Islet precursor cell (in vitro differentiated cells): ENCODE results near the gene AP3S2.
"Not testable (repeated sequence)": the region's sequence is repeated elsewhere in the genome, so short reads cannot be mapped to it uniquely, and the experiment has no call there.

ENCODE experiments used
- DNase-seq: peaks from one replicate; pipeline ENCODE4 v3.0.0-alpha.2; 2018

AP3S2 gene

DNA sequence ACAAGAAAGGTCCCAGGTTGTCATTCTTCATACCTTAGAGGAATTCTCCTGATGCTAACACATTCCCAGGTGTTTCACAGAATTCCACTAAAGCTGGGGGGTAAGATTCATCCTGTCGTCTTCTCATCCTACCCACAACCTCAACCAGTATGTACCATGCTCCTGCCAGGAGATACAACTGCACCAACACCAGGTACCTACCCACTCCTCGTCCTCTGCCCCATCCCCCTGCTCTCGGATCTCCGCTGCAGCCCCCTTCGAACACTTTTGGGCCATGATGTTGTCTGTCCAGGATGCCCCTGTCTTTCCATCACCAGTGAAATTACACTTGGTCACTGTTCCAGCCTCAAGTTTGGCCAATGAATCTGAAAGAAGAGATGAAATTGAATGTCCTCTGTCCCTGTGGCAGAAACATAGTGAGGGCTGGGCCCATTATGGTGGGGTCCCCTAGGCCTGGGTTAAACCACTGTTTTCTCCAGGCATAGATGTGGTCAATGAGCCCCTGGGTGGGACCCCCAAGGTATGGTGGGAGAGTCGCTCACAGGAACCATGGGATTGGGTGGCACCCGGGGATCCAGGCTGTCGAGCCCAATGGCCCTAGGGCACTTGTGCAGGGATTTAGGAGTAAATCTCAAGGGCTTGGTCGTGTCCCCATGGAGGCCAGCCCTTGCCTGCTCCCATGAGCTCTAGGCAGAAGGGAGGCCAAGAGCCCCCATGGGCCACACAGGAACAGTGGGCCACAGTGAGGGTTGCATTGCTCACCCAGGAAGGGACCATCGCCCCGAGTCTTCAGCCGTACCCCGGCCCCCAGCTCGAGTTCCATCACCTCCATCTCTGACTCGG lies 9.4 kb upstream of the AP3S2 start:
- DNase-seq: no peak

DNA sequence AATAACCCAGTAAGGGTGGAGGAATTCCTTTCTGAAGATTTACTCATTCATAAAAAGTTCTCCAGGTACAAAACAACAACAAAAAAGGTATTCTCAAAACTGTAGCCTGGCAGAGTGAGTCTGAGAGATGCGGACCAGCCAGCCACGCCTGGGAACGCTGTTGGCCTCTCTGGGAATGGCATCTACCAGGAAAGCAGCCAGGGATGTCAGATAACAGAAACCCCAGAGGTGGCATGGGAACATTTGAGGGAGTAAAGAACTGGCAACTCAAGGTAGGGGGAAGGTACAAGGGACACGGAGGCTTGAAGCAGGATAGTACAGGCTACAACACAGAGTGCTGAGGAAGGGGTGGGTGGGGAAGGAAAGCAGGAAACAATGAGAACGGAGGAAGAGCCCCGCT lies 7.1 kb upstream of the AP3S2 start:
- DNase-seq: no peak

DNA sequence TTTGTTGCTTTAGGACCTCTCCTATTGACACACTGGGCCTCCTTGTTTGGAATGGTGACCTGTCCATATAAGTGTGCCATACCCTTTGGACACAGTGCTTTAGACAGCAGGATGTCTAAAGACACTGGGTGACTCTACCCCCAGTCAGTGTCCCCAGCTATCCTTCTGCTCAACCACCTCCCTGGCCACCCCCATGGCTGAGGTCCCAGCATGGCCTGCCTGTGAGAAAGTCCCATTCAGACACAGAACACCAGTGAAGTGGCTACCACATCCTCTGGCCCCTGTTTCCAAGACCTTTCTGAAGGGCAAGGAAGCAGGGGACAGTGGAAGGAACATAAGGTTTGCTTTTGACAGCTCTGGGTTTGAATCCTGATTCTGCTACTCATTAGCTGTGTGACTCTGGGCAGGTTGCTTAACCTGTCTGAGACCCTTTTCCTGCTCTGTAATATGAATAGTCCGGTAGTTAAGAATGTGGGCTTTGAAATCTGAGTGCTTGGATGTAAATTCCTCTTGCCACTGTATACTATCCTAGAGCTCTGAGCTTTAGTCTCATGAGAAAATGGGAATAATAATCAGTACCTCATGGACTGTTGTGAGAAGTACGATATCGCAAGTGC lies 6.3 kb upstream of the AP3S2 start:
- no peak for DNase-seq

DNA sequence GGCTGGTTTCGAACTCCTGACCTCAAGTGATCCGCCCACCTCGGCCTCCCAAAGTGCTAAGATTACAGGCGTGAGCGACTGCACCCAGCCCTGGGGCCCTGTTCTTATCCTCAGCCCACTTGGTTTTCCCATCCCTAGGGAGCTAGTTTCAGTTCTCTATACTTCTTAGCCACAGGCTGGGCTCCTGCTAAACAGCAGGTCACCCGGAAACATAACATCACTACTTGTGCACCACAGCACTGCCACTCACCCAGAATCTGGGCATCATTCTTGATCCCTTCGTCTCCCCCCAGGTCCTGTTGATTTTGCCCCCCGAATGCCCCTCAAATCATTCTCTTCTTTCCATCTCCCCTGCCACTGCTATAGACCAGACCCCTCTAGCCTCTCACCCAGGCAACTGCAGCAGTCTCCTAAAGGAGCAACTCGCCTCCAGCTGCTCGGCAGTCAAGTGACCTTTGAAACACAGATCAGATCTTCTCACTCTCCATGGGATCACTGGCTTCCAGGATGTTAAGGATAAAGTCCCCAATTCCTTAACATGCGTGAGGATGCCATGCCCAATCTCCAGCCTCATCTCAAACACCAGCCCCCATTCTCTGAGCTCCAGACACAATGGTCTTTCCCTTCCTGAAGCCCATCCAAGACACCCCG lies 5.6 kb upstream of the AP3S2 start:
- DNase-seq: no peak

- peak; percentile 85 for DNase-seq
Observed at GRCh38 chr15:89898614-89899294, 5.0 kb upstream of the AP3S2 start.

DNA sequence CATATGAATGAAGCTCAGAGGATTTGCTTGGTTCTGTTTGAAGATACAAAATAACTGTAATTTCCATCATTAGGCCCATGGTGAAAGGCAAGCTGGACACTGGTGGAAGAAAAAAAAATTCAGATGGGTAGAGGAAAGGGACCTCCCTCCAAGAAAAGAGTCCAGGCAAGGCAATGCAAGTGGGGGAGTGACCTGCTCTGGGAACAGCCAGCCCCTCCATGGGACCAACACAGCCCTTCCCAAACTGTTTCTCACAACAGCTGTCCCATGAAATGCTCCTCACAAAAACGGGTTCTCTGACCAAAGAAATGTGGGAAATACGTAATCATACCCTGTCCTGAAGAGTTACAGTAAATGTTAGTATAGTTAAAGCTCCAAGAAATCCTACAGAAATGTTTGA lies 4.4 kb upstream of the AP3S2 start:
- no peak for DNase-seq

DNA sequence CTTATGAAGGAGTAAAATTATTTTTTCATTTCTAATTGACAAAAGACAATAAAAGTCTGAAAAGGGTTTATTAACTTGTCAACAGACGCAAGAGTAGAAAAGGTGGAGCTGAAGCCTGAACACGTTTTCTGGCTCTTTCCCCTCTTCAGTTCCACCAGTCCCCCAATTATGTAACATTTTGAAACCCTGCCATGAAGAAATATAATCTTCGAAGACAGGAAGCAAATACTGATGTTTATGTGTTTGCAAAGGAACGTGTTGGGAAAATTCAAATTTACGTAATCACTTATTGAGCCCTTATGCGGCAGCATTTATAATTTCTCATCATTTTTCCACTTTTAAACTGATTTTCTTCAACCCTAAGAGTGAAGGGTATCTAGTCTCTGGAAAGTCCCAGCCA lies 767 bp downstream of the AP3S2 start:
- peak; percentile 22 for DNase-seq

- DNase-seq: peak; percentile 60
Observed at GRCh38 chr15:89888214-89888804, 5.5 kb downstream of the AP3S2 start.

- DNase-seq: no peak
Observed at GRCh38 chr15:89885611-89886010, 8.2 kb downstream of the AP3S2 start.

DNA sequence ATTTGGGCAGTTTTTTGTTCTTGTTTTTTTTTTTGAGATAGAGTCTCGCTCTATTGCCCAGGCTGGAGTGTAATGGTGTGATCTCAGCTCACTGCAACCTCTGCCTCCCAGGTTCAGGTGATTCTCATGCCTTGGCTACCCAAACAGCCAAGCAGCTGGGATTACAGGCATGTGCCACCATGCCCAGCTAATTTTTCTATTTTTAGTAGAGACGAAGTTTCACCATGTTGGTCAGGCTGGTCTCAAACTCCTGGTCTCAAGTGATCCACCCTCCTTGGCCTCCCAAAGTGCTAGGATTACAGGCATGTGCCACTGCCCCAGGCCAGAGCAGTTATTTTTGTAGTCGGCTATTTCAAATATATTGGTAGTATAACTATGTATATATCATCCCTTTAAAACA lies 8.6 kb downstream of the AP3S2 start:
- DNase-seq: peak; percentile 10

GRCh38 chr15:89883518-89883917 lies 10.3 kb downstream of the AP3S2 start:
- peak; percentile 9 for DNase-seq

DNA sequence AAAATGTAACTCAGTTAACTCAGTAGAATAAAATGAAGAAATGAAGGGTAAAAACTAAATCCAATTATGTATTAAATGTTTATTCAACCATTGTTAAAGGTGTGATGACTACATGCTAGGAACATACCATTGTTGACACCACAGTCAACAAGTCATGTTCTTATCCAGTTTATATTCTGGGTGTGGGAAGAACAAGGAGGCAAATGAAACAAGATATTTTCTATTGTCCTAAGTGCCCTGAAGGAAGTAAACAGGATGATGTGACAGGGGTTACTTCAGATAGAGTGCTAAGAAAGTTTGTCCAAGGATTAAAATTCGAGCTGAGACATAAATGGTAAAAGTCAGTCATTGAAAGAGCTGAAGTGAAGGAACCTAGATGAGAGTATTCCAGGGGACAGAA lies 13.1 kb downstream of the AP3S2 start:
- no peak for DNase-seq

DNA sequence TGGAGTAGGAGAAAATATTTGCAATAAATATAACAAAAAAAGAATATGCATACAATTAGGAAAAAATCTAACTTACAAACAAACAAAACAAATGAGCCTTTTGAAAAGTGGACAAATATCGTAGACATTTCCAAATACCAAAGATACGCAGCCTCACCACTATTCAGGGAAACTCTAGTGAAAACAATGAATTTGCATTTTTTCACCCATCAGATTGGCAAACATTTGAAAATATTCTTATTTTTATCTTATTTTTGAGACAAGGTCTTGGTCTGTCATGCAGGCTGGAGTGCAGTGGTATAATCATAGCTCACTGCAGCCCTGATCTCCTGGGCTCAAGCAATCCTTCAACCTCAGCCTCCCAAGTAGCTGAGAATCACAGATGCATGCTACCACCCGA lies 15.5 kb downstream of the AP3S2 start:
- no peak for DNase-seq

DNA sequence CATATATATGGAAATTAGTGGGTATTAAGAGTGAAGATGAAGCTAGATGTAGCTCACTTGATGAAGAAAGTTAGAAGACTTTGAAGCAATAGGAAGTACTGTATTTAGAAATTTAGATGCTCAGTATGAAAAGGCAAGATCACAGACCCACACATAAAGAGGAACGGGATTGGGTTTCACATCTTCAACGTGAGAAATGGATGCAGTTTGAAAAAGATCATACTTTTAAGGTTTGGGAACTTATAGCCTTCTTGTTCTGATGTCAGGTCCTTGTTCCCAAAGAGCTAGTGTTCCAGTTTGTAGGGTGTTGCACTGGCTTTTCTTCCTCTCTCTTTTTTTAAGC lies 16.7 kb downstream of the AP3S2 start:
- no peak for DNase-seq

DNA sequence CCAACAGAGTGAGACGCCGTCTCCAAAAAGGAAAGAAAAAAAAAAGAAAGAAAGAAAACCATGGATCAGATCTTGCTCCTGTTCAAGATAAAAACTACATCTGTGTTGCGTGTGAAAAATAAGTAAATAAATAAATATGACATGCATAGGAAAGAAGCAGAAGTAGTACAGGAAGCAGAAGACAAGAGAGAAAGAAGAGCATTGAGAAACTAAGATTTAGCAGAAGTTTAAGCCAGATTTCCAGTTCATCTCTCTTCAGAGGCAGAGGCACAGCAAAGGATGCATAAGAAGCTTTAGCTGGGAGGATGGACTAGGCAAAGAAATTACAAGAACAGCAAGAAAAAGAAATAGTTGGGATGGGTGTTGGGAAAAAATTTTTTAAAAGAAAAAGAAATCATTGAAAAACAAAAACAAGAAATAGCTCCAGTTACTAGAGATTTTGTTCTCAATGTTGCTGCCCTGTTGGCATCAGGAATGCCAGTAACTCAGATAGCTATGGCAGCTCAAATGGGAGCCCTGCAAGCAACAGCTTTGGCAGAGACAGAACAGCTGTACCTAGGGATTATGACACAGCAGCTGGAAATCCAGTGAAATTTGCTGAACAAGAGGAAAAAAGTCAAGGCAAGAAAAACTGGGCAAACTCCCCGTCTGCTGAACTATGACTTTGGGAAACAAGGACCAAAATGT lies 17.3 kb downstream of the AP3S2 start:
- DNase-seq: no peak

DNA sequence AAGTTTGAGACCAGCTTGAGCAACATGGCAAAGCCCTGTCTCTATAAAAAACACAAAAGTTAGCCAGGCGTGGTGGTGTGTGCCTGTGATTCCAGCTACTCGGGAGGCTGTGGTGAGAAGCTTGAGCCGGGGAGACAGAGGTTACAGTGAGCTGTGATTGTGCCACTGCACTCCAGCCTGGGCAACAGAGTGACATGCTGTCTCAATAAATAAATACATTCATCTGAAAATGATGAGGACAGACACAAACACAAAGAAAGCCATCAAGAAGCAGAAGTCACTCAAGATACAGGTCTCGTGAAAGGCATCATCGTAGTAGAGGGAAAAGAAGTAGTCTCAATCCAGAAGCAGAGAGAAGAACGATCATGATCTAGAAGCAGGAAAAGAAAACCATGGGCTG lies 18.1 kb downstream of the AP3S2 start:
- no peak for DNase-seq

DNA sequence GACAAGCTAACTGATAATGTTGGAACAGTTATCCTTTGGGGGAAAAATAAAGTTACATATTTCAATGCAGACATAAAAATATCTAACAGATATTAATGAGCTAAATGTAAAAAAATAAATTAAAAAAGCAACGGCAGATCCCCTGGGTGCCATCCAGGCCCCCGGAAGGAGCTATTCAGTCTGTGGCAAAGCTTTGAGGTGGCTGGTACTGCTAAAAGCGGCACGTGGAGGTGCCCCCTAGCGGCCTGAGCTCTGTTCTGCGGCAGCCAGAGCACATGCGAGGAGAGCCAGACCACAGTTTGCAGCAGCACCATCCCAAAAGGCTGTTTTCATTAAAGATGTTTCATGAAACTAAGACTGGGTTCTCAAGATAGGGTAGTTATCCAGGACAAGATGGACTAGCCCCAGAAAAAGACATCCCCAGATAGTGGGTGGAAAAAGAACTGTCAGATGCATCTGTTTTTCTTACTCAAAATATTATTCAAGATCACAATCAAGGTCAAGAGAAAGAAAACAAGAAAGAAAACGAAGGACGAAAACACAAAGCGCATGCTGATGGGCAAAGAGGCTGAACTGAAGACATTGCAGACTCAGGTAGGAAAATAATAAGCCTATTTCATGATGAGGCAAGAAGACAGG lies 18.7 kb downstream of the AP3S2 start:
- DNase-seq: peak; percentile 85

DNA sequence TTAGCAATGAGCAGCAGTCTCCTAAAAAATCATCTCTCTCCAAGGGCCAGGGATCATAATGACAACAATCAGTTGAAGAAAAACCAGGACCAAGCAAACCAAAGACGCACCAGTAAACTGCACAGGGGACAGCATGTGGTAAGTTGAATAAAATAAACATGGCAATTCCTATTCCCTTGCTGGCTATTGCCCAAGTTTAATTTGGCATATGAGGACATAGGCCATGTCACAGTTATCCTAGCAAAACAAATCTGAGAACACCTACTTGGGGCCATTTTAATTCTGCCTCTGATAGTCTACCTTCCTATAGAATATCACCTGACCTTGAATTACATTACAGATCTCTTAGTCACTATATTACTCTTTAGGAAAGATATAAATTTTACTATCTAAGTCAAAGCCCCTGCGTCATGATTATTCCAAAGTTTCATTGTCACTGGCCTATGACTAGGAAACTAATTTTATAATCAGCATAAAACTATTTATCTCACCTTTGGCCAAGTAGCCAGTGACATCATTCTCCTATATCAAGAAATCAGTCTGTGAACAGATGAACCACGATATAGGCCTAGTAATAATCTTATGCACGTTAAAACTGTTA lies 23.0 kb downstream of the AP3S2 start:
- DNase-seq: no peak

DNA sequence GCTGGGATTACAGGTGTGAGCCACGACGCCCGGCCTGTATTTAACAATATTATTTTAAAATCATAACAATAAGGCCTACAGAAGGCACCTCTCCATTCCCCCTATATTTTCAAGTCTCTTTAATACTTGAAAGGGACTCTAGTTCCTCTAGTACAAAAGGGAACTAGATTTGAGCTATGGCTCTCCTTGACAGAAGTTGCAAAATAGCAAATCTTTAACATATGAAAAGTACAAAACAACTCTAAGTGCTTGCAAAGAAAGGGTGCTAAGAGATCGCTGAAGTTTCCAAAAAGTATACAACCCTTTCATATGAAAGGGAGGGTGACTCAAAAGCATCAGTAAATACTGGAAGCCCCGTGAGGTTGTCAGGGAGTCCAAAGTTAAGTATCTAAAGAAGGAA lies 23.8 kb downstream of the AP3S2 start:
- no peak for DNase-seq

GRCh38 chr15:89869490-89869889 lies 24.3 kb downstream of the AP3S2 start:
- not testable (repeated sequence) for DNase-seq

GRCh38 chr15:89864958-89865739 lies 28.6 kb downstream of the AP3S2 start:
- no peak for DNase-seq
